Tibial nerve (tissue), 3 donors: Measurements from ENCODE around the gene ZNF680.

Source experiments
- POLR2A ChIP-seq, 2 donors: fragments of 450-650 bp; IDR thresholded peaks; one replicate each; pipeline ENCODE4 v1.6.1; 2017; ENCODE audit warnings: antibody characterized with exemption in 2 of 2, mild to moderate bottlenecking in 2 of 2, moderate library complexity in 2 of 2
- TF ChIP-seq, protein P1 (sequence below), 5 experiments: fragments of 200-600 bp in 3 of 5; fragments of 450-650 bp in 2 of 5; sonication (generic) in 3 of 5; IDR thresholded peaks; one replicate each; pipeline ENCODE4 v1.5.1; 2016 to 2019; ENCODE audit warnings: antibody characterized with exemption in 5 of 5, mild to moderate bottlenecking in 3 of 5, moderate library complexity in 2 of 5

GRCh38 chr7:64581391-64581790, 18.5 kb upstream of the ZNF680 start:
- TF ChIP-seq, protein P1, sequence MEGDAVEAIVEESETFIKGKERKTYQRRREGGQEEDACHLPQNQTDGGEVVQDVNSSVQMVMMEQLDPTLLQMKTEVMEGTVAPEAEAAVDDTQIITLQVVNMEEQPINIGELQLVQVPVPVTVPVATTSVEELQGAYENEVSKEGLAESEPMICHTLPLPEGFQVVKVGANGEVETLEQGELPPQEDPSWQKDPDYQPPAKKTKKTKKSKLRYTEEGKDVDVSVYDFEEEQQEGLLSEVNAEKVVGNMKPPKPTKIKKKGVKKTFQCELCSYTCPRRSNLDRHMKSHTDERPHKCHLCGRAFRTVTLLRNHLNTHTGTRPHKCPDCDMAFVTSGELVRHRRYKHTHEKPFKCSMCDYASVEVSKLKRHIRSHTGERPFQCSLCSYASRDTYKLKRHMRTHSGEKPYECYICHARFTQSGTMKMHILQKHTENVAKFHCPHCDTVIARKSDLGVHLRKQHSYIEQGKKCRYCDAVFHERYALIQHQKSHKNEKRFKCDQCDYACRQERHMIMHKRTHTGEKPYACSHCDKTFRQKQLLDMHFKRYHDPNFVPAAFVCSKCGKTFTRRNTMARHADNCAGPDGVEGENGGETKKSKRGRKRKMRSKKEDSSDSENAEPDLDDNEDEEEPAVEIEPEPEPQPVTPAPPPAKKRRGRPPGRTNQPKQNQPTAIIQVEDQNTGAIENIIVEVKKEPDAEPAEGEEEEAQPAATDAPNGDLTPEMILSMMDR (IDR thresholded peaks at IDR 0.05): no peak
- no peak for TF ChIP-seq POLR2A (IDR thresholded peaks at IDR 0.05)
